Psoas muscle (tissue), 8 donors: ENCODE data around the gene DSCAM. TPM values are rescaled to one million over a fixed set of nuclear protein-coding genes. Genes with fewer than 3 reads are reported as not detected.

Source experiments
- ATAC-seq, 4 donors: fragments of 200-7000 bp; cut with Tn5 transposase; one replicate each; pipeline ENCODE4 v1.9.1; 2020; ENCODE audit warnings: moderate library complexity in 3 of 4, mild to moderate bottlenecking in 2 of 4
- DNase-seq, 2 donors: peaks; one replicate each; pipeline ENCODE4 v3.0.0-alpha.2; 2020
- H3K27ac ChIP-seq: fragments of 200-600 bp; one replicate; pipeline ENCODE4 v1.8.0; 2022
- H3K27me3 ChIP-seq, 3 donors: fragments of 200-600 bp in 1 of 3; one replicate each; pipeline versions ENCODE4 v1.6.1 to v1.8.0; 2013 to 2022; ENCODE audit warnings: low read length in 2 of 3, mild to moderate bottlenecking in 2 of 3, moderate library complexity in 1 of 3; ENCODE audit not compliant: insufficient read depth in 3 of 3
- H3K36me3 ChIP-seq, 2 donors: fragments of 200-600 bp in 1 of 2; one replicate each; pipeline versions ENCODE4 v1.6.1 to v1.8.0; 2013 to 2022; ENCODE audit warnings: low read depth in 1 of 2, mild to moderate bottlenecking in 1 of 2, moderate library complexity in 1 of 2; ENCODE audit not compliant: insufficient read depth in 1 of 2
- H3K4me1 ChIP-seq: fragments of 200-600 bp; one replicate; pipeline ENCODE4 v1.8.0; 2022
- H3K4me3 ChIP-seq: fragments of 200-600 bp; one replicate; pipeline ENCODE4 v1.8.0; 2022; ENCODE audit warnings: mild to moderate bottlenecking
- H3K9me3 ChIP-seq: fragments of 200-600 bp; one replicate; pipeline ENCODE4 v1.8.0; 2022
- WGBS, 3 donors: extraction: QIAGEN DNeasy Blood & Tissue Kit; methylation state at CpG; one replicate each; pipeline versions ENCODE4 v1.1.6 to v1.1.7; 2013; 5-methylcytosine and 5-hydroxymethylcytosine counted together
- intact Hi-C, 2 donors: fragments of 100-400 bp; cut with DNase I; formaldehyde crosslinking; loops; one replicate each; pipeline versions ENCODE4 v1.11.0 to v1.14.2; 2022
- polyA plus RNA-seq, 3 donors: library from polyadenylated mRNA; stranded (reverse); fragments of 200-250 nt; gene quantifications; one replicate each; pipeline ENCODE4 v1.2.3, GENCODE V29; 2013
- total RNA-seq, 4 donors: library from RNA; stranded (reverse); fragmentation: NEBNext Ultra II Directional in 2 of 4; extraction: Animal tissue kit (Norgen Biotek cat#: 25700) in 2 of 4; gene quantifications; one replicate each; pipeline versions ENCODE4 v1.2.1 to v1.2.4, GENCODE V29; 2021 to 2023
- TF ChIP-seq, protein P1 (sequence below): fragments of 200-600 bp; IDR thresholded peaks from one replicate; pipeline ENCODE4 v1.8.0; 2022; ENCODE audit warnings: antibody characterized with exemption
- donor health status: healthy with polysubstance abuse.
- donor health status: DM: no; HTN: no; CAD: no; lungs with moderate emphysema.
- donor health status: Bipolar disorder and iron deficiency.
- donor health status: healthy.
- donor health status: DM: yes; HTN: yes; CAD: no.
- donor health status: DM: no; HTN: no; CAD: no.
- donor health status: DM: no; HTN: no; CAD: no.
- donor health status: DM: yes; HTN: yes; CAD: no.

DSCAM gene
- total and polyA plus RNA-seq, 7 donors, result 0.03 to 0.04 TPM; not detected in 5

DNA sequence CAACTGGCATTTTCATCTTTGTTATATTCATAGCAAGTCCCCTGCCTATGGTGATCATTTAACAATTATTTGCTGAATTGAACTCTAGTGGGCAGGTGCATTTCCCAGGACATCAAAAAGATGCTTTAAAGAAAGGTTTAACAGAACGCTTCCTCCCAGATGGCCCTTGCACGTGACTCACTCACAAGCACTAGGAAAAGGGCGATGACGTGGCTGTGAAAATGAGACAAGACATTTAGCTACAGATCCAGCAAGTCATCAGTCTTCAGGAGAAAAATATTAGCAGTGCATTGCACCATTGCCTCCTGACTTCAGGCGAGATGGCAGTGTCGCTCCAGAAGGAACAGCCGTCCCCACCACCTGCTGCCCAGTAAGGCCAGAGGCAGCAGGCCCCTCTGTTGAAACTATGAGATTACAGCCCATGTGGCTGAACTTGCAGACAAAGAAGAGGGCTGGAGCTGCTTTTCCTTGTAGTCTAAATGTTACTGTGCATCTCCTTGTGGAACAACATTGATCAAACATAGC, 37.2 kb downstream of the DSCAM start:
- 72 to 80% (median 77%) methylated on average over 7 of the region's 7 CpGs for WGBS, 3 donors
- Histone ChIP-seq H3K27ac (no peak overlapping the region), H3K36me3 (no peaks in the 10 kb centered on the region), H3K27me3 (no peaks in the 10 kb centered on the region), H3K4me3 (no peak overlapping the region), H3K4me1 (no peaks in the 10 kb centered on the region), H3K9me3 (no peaks in the 10 kb centered on the region)
- intact Hi-C loops, result no loop called here
- TF ChIP-seq, protein P1, sequence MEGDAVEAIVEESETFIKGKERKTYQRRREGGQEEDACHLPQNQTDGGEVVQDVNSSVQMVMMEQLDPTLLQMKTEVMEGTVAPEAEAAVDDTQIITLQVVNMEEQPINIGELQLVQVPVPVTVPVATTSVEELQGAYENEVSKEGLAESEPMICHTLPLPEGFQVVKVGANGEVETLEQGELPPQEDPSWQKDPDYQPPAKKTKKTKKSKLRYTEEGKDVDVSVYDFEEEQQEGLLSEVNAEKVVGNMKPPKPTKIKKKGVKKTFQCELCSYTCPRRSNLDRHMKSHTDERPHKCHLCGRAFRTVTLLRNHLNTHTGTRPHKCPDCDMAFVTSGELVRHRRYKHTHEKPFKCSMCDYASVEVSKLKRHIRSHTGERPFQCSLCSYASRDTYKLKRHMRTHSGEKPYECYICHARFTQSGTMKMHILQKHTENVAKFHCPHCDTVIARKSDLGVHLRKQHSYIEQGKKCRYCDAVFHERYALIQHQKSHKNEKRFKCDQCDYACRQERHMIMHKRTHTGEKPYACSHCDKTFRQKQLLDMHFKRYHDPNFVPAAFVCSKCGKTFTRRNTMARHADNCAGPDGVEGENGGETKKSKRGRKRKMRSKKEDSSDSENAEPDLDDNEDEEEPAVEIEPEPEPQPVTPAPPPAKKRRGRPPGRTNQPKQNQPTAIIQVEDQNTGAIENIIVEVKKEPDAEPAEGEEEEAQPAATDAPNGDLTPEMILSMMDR, result no peak
- ATAC-seq (no peak), DNase-seq (no peak)

DNA sequence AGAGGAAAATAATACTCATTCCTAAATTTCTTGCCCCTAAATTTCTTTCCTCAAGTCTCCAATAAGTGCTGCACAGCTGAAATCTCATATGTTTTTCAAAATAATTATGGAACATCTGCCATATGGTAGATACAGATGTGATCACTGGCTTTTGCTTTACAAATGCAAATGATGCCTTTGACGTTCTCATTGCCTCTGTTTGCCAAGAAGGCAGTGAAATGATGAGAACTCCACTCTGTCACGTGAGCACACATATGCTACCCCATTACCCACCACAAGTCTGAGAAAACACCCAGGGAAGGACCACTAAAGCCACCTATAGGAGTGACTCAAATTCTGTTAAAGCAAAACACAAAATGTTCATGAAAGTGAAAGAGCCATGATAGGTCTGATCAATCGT, 43.9 kb downstream of the DSCAM start:
- Histone ChIP-seq H3K27ac (no peak overlapping the region), H3K4me3 (no peak overlapping the region), H3K36me3 (no peaks in the 10 kb centered on the region)

DNA sequence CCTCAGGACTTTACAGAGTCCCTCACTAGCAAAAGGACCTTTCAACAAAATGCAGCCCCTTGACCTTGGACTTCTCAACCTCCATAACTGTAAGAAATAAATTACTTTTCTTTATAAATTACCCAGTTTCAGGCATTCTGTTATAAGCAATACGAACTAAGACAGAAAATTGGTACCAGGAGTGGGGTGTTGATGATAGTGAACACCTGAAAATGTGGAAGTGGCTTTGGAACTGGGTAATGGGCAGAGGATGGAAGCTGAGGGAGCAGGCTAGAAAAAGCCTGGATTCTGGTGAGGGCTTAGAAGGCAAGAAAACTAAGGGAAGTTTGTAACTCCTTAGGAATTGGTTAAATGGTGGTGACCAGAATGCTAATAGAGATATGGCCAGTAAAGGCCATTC, 46.8 kb downstream of the DSCAM start:
- TF ChIP-seq, protein P1, result no peak
- H3K4me1 ChIP-seq, result no peaks in the 10 kb centered on the region
- H3K9me3 ChIP-seq, result peaks cover 18% of the 10 kb centered on the region
- WGBS, 3 donors, result 63 to 87% (median 80%) methylated on average over 1 of the region's 1 CpG
- no peak overlapping the region for H3K4me3 ChIP-seq
- H3K36me3 ChIP-seq, result no peaks in the 10 kb centered on the region
- ATAC-seq (no peak), DNase-seq (no peak)
- no peaks in the 10 kb centered on the region for H3K27me3 ChIP-seq
- no peak overlapping the region for H3K27ac ChIP-seq
- intact Hi-C loops, result no loop called here

More for the DNA sequence above, 43.9 kb downstream of the DSCAM start:
- no peak for ATAC-seq
- DNase-seq, result no peak
- H3K27me3 ChIP-seq, result no peaks in the 10 kb centered on the region
- intact Hi-C loops, result no loop called here
- peaks cover 18% of the 10 kb centered on the region for H3K9me3 ChIP-seq
- WGBS, 3 donors, result 54% methylated on average over 3 of the region's 3 CpGs
- no peaks in the 10 kb centered on the region for H3K4me1 ChIP-seq
- TF ChIP-seq, protein P1, result no peak

DNA sequence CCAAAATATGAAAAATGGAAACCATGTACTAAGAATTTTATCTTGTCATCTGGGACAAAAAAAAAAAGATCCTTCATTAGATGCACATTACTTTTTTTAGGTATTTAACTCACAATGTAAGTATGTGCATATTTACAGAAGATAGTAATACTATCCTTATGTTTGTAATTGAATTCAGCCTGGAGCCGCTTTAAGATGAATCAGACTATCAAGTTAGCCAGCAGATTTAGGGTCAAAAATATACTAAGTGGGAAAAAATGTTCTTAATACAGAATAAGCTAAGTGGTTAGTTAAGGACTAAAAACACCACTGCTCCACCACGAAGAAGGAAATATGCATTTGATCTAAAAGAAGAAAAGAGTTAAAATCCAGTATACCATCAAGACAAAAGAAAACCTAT, 49.1 kb downstream of the DSCAM start:
- H3K36me3 ChIP-seq, result no peaks in the 10 kb centered on the region
- TF ChIP-seq, protein P1, result no peak
- H3K27ac ChIP-seq, result no peak overlapping the region
- H3K4me3 ChIP-seq, result no peak overlapping the region
- no peaks in the 10 kb centered on the region for H3K4me1 ChIP-seq
- ATAC-seq, result no peak
- H3K27me3 ChIP-seq, result no peaks in the 10 kb centered on the region
- H3K9me3 ChIP-seq, result peaks cover 18% of the 10 kb centered on the region
- intact Hi-C loops, result no loop called here
- 89 to 90% (median 90%) methylated on average over 2 of the region's 2 CpGs for WGBS, 3 donors
- no peak for DNase-seq

DNA sequence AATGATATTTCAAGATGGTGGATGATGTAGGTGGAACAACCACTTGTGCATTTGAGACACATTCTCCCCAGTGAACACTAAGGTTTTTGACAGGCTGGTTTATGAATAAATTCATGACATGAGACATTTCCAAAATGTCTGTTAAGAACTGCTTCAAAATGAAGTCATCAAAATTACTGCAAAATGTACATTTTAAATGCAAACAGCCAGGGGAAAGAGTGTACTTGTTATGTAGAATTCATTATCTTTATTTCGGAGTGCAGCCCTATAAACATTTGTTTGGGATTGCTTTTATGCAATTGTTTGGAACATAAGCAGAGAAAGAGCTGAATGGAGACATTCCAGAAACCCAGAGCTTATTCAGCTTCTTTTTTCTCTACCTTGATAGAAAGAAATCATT, 49.5 kb downstream of the DSCAM start:
- Histone ChIP-seq H3K36me3 (no peaks in the 10 kb centered on the region), H3K27me3 (no peaks in the 10 kb centered on the region), H3K27ac (no peak overlapping the region), H3K4me3 (no peak overlapping the region), H3K4me1 (no peaks in the 10 kb centered on the region), H3K9me3 (peaks cover 18% of the 10 kb centered on the region)
- WGBS, 3 donors, result 84 to 90% (median 88%) methylated on average over 1 of the region's 1 CpG
- no peak for DNase-seq
- intact Hi-C loops, result no loop called here
- no peak for ATAC-seq
- TF ChIP-seq, protein P1, result no peak
